MM.1S (cell line): ENCODE measurements around the gene THRSP.
"Not testable (repeated sequence)": the region's sequence is repeated elsewhere in the genome, so short reads cannot be mapped to it uniquely, and the experiment has no call there.

Experiments used
- CTCF ChIP-seq: fragments of 300-600 bp; sonication (generic); IDR thresholded peaks from 2 replicates; pipeline ENCODE4 v1.5.1; 2016; ENCODE audit warnings: antibody characterized with exemption, low read length, mixed read lengths
- EZH2phosphoT487 ChIP-seq: fragments of 300-600 bp; sonication (generic); IDR thresholded peaks from 2 replicates; pipeline ENCODE4 v1.6.1; 2018; ENCODE audit warnings: antibody characterized with exemption, low read length

GRCh38 chr11:78086521-78087074 lies 22.9 kb downstream of the THRSP start:
- not testable (repeated sequence) for TF ChIP-seq EZH2phosphoT487, CTCF
